NCI-H1105 (cell line): ENCODE measurements around the gene BCAP31.
"Not testable (repeated sequence)": the region's sequence is repeated elsewhere in the genome, so short reads cannot be mapped to it uniquely, and the experiment has no call there.

Experiments
- DNase-seq: peaks from one replicate; lab custom pipeline; 2025; lab: John Stamatoyannopoulos, UW

The BCAP31 gene

GRCh38 chrX:153693216-153694086 lies 30.7 kb downstream of the BCAP31 start:
- no peak for DNase-seq

- no peak for DNase-seq
These were observed 31.5 kb downstream of the BCAP31 start for GRCh38 chrX:153692611-153693156.

GRCh38 chrX:153692003-153692402 lies 32.2 kb downstream of the BCAP31 start:
- DNase-seq: no peak

- DNase-seq: not testable (repeated sequence)
These were observed 33.0 kb downstream of the BCAP31 start for GRCh38 chrX:153691032-153691827.

- no peak for DNase-seq
These were observed 33.7 kb downstream of the BCAP31 start for GRCh38 chrX:153690466-153690865.

- DNase-seq: no peak
These were observed 34.3 kb downstream of the BCAP31 start for GRCh38 chrX:153689654-153690465.

GRCh38 chrX:153688911-153689590 lies 35.1 kb downstream of the BCAP31 start:
- no peak for DNase-seq

- no peak for DNase-seq
These were observed 35.7 kb downstream of the BCAP31 start for GRCh38 chrX:153688506-153688905.

- DNase-seq: no peak
These were observed 36.1 kb downstream of the BCAP31 start for GRCh38 chrX:153688071-153688470.

- peak; percentile 80 for DNase-seq
These were observed 36.8 kb downstream of the BCAP31 start, which contains the start of gene SLC6A8 for GRCh38 chrX:153687121-153688039. Gene SLC6A8, plus strand, starts transcription at chrX:153687926. Its CDS starts 649 bp downstream, at chrX:153688575.

- DNase-seq: no peak
These were observed 37.5 kb downstream of the BCAP31 start for GRCh38 chrX:153686711-153687110.

- no peak for DNase-seq
These were observed 38.2 kb downstream of the BCAP31 start for GRCh38 chrX:153685751-153686696.

GRCh38 chrX:153685156-153685536 lies 39.0 kb downstream of the BCAP31 start:
- DNase-seq: no peak

GRCh38 chrX:153684467-153685155 lies 39.6 kb downstream of the BCAP31 start:
- no peak for DNase-seq

GRCh38 chrX:153683486-153683885 lies 40.7 kb downstream of the BCAP31 start:
- DNase-seq: not testable (repeated sequence)

- DNase-seq: no peak
These were observed 43.0 kb downstream of the BCAP31 start for GRCh38 chrX:153681175-153681574.

GRCh38 chrX:153674219-153674851 lies 49.9 kb downstream of the BCAP31 start:
- no peak for DNase-seq
